ENCODE data around the gene ATG13.

DNA sequence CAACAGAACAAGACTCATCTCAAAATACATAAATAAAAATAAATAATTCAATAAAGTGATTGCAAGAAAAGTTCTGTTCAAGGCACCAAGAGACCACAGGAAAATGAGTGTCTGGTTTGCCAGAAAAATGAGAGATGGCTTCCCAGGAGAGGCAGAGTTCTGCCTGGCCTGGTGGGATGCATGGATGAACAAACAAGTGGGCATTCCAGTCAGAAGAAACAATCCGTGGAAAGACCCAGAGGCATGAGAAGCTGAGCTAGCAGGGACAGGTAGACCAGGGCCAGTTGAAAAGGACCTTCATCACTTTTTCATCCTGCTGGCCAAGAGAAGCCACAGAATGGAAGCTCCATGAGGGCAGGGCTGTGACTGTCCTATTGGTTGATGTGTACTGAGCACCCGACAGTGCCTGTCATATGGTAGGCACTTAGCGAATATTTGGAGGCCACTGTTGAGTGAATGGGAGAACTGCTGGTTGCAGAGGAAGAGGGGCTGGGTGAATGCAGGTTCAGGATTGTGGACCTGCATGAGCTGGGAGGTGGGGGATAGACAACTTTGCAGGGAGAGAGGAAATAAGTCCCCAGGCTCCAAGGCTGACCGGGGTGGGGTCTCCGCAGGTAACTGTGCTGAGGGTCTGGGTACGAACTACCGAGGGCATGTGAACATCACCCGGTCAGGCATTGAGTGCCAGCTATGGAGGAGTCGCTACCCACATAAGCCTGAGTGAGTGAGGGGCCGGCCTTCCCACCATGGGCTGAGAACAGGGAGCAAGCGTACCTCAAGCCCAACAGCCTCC, 105.4 kb downstream of the ATG13 start:
- TF ChIP-seq, protein P1, sequence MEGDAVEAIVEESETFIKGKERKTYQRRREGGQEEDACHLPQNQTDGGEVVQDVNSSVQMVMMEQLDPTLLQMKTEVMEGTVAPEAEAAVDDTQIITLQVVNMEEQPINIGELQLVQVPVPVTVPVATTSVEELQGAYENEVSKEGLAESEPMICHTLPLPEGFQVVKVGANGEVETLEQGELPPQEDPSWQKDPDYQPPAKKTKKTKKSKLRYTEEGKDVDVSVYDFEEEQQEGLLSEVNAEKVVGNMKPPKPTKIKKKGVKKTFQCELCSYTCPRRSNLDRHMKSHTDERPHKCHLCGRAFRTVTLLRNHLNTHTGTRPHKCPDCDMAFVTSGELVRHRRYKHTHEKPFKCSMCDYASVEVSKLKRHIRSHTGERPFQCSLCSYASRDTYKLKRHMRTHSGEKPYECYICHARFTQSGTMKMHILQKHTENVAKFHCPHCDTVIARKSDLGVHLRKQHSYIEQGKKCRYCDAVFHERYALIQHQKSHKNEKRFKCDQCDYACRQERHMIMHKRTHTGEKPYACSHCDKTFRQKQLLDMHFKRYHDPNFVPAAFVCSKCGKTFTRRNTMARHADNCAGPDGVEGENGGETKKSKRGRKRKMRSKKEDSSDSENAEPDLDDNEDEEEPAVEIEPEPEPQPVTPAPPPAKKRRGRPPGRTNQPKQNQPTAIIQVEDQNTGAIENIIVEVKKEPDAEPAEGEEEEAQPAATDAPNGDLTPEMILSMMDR (conservative IDR thresholded peaks at IDR 0.05) = no peak
- no peak for TF ChIP-seq ZFX (IDR thresholded peaks at IDR 0.05)

All from C4-2B (cell line).